HCT116 (cell line): ENCODE data around the gene MLLT3. TPM values are rescaled to one million over a fixed set of nuclear protein-coding genes. Genes with fewer than 3 reads are reported as not detected.

Source experiments
- ATAC-seq: fragments of 200-7000 bp; cut with Tn5 transposase; 2 replicates; pipeline ENCODE4 v1.9.1; 2020; ENCODE audit warnings: mild to moderate bottlenecking, moderate library complexity
- BruUV-seq: library from RNA; stranded (reverse); fragments of 400-500 nt; replicated peaks from 2 replicates; lab custom pipeline; 2021; lab: Mats Ljungman, UMichigan
- CTCF ChIA-PET: fragments of 300-600 bp; sonication (Branson Sonifier 250); formaldehyde crosslinking; loops from one replicate; lab custom pipeline; 2021; ENCODE audit warnings: antibody characterized with exemption; lab: Charles Lee
- POLR2A ChIA-PET: fragments of 300-600, 350-600 bp; sonication (Branson Sonifier 250); formaldehyde crosslinking; loops from one replicate; lab custom pipeline; 2021; ENCODE audit warnings: antibody characterized with exemption; lab: Charles Lee
- RAD21 ChIA-PET, 2 experiments: fragments of 300-600 bp; sonication (Branson Sonifier 250); formaldehyde crosslinking; loops; one replicate each; lab custom pipeline; 2023; ENCODE audit warnings: low total read pairs in 2 of 2; ENCODE audit not compliant: uncharacterized antibody in 2 of 2, unreplicated experiment in 2 of 2, low non-redundant PET in 1 of 2; lab: Charles Lee
- DNase-seq: peaks from one replicate; pipeline ENCODE4 v3.0.0-alpha.2; 2010; ENCODE audit warnings: low read depth, low spot score
- H2AFZ ChIP-seq: fragments of 200-600 bp; shearing (Covaris generic), sonication (generic); 2 replicates; pipeline ENCODE4 v1.6.1; 2017; ENCODE audit warnings: low read depth, mixed run types, mixed read lengths, antibody characterized with exemption, low read length; ENCODE audit not compliant: poor library complexity, severe bottlenecking
- H3K27ac ChIP-seq: 2 replicates; pipeline ENCODE4 v1.5.1; 2012; ENCODE audit warnings: low read depth, low read length
- H3K27me3 ChIP-seq: fragments of 200-600 bp; sonication (generic); 2 replicates; pipeline ENCODE4 v1.6.1; 2016; ENCODE audit warnings: mixed run types, low read length, mixed read lengths; ENCODE audit not compliant: insufficient read depth
- H3K36me3 ChIP-seq, 2 experiments: fragments of 200-500 bp in 1 of 2; fragments of 200-600 bp in 1 of 2; sonication (Bioruptor generic) in 1 of 2; sonication (generic) in 1 of 2; 2 replicates each; pipeline versions ENCODE4 v1.5.1 to v1.6.1; 2014 to 2016; ENCODE audit warnings: low read length in 2 of 2, inconsistent platforms in 1 of 2, mixed read lengths in 1 of 2, mixed run types in 1 of 2; ENCODE audit not compliant: insufficient read depth in 2 of 2, control insufficient read depth in 1 of 2
- H3K4me1 ChIP-seq, 2 experiments: fragments of 200-600 bp in 1 of 2; sonication (generic) in 1 of 2; 2 replicates each; pipeline versions ENCODE4 v1.5.1 to v1.6.1; 2012 to 2017; ENCODE audit warnings: low read length in 2 of 2, inconsistent platforms in 1 of 2, mild to moderate bottlenecking in 1 of 2, mixed read lengths in 1 of 2, mixed run types in 1 of 2, moderate library complexity in 1 of 2; ENCODE audit not compliant: insufficient read depth in 2 of 2, control insufficient read depth in 1 of 2
- H3K4me2 ChIP-seq: fragments of 200-600 bp; sonication (generic); 2 replicates; pipeline ENCODE4 v1.6.1; 2017; ENCODE audit warnings: mixed run types, low read length, mixed read lengths
- H3K4me3 ChIP-seq, 2 experiments: fragments of 200-600 bp in 1 of 2; sonication (generic) in 1 of 2; replicated peaks in 1 of 2; 2 replicates each; pipeline ENCODE4 v1.5.1; 2011 to 2016; ENCODE audit warnings: low read length in 2 of 2, control low read depth in 1 of 2, low read depth in 1 of 2, mild to moderate bottlenecking in 1 of 2, mixed read lengths in 1 of 2, mixed run types in 1 of 2
- H3K79me2 ChIP-seq: fragments of 200-600 bp; sonication (generic); 2 replicates; pipeline ENCODE4 v1.6.1; 2017; ENCODE audit warnings: mild to moderate bottlenecking, mixed run types, low read length, moderate library complexity, mixed read lengths; ENCODE audit not compliant: insufficient read depth
- H3K9ac ChIP-seq: fragments of 200-600 bp; sonication (generic); 2 replicates; pipeline ENCODE4 v1.6.1; 2016; ENCODE audit warnings: low read length, mixed read lengths
- H3K9me2 ChIP-seq: fragments of 200-600 bp; sonication (generic), shearing (Covaris generic); 2 replicates; pipeline ENCODE4 v1.6.1; 2017; ENCODE audit warnings: mixed run types, mild to moderate bottlenecking, moderate library complexity; ENCODE audit not compliant: insufficient read depth
- H3K9me3 ChIP-seq, 2 experiments: fragments of 200-500 bp in 1 of 2; fragments of 200-600 bp in 1 of 2; sonication (Bioruptor generic) in 1 of 2; sonication (generic) in 1 of 2; 2 replicates each; pipeline ENCODE4 v1.6.1; 2014 to 2017; ENCODE audit warnings: low read length in 2 of 2, mixed read lengths in 2 of 2, inconsistent platforms in 1 of 2, low read depth in 1 of 2, mild to moderate bottlenecking in 1 of 2, mixed run types in 1 of 2, moderate library complexity in 1 of 2; ENCODE audit not compliant: control insufficient read depth in 1 of 2, insufficient read depth in 1 of 2
- H4K20me1 ChIP-seq: fragments of 200-600 bp; sonication (generic), shearing (Covaris generic); 2 replicates; pipeline ENCODE4 v1.6.1; 2017; ENCODE audit warnings: mixed run types, mild to moderate bottlenecking, moderate library complexity; ENCODE audit not compliant: insufficient read depth
- CBX3 ChIP-seq: IDR thresholded peaks from 2 replicates; pipeline ENCODE4 v1.6.1; 2012; ENCODE audit warnings: low read depth
- EGR1 ChIP-seq: IDR thresholded peaks from 2 replicates; pipeline ENCODE4 v1.6.1; 2012; ENCODE audit warnings: low read depth
- ELF1 ChIP-seq: IDR thresholded peaks from 2 replicates; pipeline ENCODE4 v1.6.1; 2012; ENCODE audit warnings: low read depth, borderline replicate concordance
- EZH2 ChIP-seq: fragments of 200-600 bp; sonication (generic); IDR thresholded peaks from 2 replicates; pipeline ENCODE4 v1.6.1; 2017; ENCODE audit warnings: antibody characterized with exemption, mixed run types
- EZH2phosphoT487 ChIP-seq: fragments of 200-600 bp; IDR thresholded peaks from 2 replicates; pipeline ENCODE4 v1.6.1; 2018; ENCODE audit warnings: antibody characterized with exemption, borderline replicate concordance
- SP1 ChIP-seq: IDR thresholded peaks from 2 replicates; pipeline ENCODE4 v1.6.1; 2012; ENCODE audit warnings: low read depth
- TCF7L2 ChIP-seq: IDR thresholded peaks from 2 replicates; pipeline ENCODE4 v1.7.0; 2011; ENCODE audit warnings: borderline replicate concordance, inconsistent platforms; ENCODE audit not compliant: insufficient read depth, insufficient read length; ENCODE audit errors: extremely low read depth
- YY1 ChIP-seq: IDR thresholded peaks from 2 replicates; pipeline ENCODE4 v1.6.1; 2011; ENCODE audit warnings: low read length, low read depth, moderate library complexity, mild to moderate bottlenecking; ENCODE audit not compliant: insufficient replicate concordance; ENCODE audit errors: extremely low read depth
- ZBTB33 ChIP-seq: IDR thresholded peaks from 2 replicates; pipeline ENCODE4 v1.6.1; 2011; ENCODE audit warnings: mild to moderate bottlenecking, low read length, moderate library complexity; ENCODE audit not compliant: insufficient replicate concordance; ENCODE audit errors: extremely low read depth
- ZFX ChIP-seq: fragments of 450-650 bp; IDR thresholded peaks from 2 replicates; pipeline ENCODE4 v1.6.1; 2017
- ZNF274 ChIP-seq: fragments of 200-500 bp; sonication (Bioruptor generic); IDR thresholded peaks from 2 replicates; pipeline ENCODE4 v1.6.1; 2014; ENCODE audit warnings: mild to moderate bottlenecking, low read depth, low read length, inconsistent platforms
- intact Hi-C: fragments of 100-400 bp; cut with micrococcal nuclease; formaldehyde crosslinking; loops from 2 replicates; pipeline ENCODE4 v1.10.0; 2022
- total RNA-seq: library from RNA; stranded (reverse); gene quantifications from one replicate; pipeline ENCODE4 v1.2.1, GENCODE V29; 2021; ENCODE audit not compliant: unreplicated experiment
- TF ChIP-seq, protein P1 (sequence below): IDR thresholded peaks from 2 replicates; pipeline ENCODE4 v1.6.1; 2012; ENCODE audit warnings: low read depth
- TF ChIP-seq, protein P2 (sequence below): IDR thresholded peaks from 2 replicates; pipeline ENCODE4 v1.6.1; 2012
- TF ChIP-seq, protein P3 (sequence below), 3 experiments: fragments of 200-600 bp in 1 of 3; sonication (generic) in 1 of 3; IDR thresholded peaks in 2 of 3; conservative IDR thresholded peaks in 1 of 3; 2 replicates each; pipeline ENCODE4 v1.5.1; 2012 to 2017; ENCODE audit warnings: low read depth in 2 of 3, low read length in 2 of 3, antibody characterized with exemption in 1 of 3, borderline replicate concordance in 1 of 3, control low read depth in 1 of 3, mild to moderate bottlenecking in 1 of 3, mixed read lengths in 1 of 3, mixed run types in 1 of 3, moderate library complexity in 1 of 3; ENCODE audit not compliant: insufficient read depth in 1 of 3

Gene MLLT3
- total RNA-seq, 1 experiment from 2014 or later: 4.3 TPM

DNA sequence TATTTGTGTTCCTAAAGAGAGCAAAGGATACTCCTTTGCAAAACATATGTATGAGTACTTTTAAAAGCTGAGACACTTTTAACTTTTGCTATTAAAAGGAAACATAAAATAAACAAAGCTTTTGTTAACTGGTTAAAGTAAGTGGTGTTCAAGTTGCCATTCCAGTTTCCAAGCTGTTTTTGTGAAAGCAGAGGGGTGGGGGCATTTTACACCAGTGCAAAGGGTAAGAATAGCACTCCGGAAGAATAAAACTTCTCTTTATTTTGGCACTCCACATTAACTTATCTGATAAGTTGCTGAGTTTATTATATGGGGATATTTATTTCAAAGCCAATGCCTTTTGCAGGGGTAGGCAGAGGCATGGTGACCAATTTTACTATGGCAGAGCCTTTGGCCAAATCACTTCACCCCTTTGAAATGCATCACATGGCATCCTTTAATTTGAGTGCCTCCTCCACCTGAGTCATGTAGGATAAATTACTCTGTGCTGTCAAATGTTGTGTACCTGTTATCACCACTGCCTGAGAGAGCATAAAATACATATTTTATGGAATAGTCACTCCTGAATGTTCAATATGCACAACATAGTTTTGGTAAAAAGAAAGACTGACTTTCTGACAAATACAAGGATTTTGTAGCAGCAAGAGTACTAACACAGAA is 62.9 kb downstream of the MLLT3 start:
- ChIA-PET RAD21 (no interaction called here), POLR2A (no interaction called here), CTCF (no interaction called here)
- no peak overlapping the region for H3K4me3 ChIP-seq
- no peak overlapping the region for H3K27ac ChIP-seq
- ATAC-seq (no peak), DNase-seq (no peak)
- peaks cover 29% of the 10 kb centered on the region for H3K27me3 ChIP-seq
- no peak overlapping the region for H3K4me2 ChIP-seq
- H4K20me1 ChIP-seq: no peaks in the 10 kb centered on the region
- no peaks in the 10 kb centered on the region for H3K79me2 ChIP-seq
- TF ChIP-seq ELF1 (no peak), ZNF274 (no peak), SP1 (no peak), CBX3 (no peak), EGR1 (no peak), TCF7L2 (no peak), ZBTB33 (no peak), EZH2phosphoT487 (no peak), EZH2 (no peak), ZFX (no peak), YY1 (no peak)
- TF ChIP-seq, protein P1, sequence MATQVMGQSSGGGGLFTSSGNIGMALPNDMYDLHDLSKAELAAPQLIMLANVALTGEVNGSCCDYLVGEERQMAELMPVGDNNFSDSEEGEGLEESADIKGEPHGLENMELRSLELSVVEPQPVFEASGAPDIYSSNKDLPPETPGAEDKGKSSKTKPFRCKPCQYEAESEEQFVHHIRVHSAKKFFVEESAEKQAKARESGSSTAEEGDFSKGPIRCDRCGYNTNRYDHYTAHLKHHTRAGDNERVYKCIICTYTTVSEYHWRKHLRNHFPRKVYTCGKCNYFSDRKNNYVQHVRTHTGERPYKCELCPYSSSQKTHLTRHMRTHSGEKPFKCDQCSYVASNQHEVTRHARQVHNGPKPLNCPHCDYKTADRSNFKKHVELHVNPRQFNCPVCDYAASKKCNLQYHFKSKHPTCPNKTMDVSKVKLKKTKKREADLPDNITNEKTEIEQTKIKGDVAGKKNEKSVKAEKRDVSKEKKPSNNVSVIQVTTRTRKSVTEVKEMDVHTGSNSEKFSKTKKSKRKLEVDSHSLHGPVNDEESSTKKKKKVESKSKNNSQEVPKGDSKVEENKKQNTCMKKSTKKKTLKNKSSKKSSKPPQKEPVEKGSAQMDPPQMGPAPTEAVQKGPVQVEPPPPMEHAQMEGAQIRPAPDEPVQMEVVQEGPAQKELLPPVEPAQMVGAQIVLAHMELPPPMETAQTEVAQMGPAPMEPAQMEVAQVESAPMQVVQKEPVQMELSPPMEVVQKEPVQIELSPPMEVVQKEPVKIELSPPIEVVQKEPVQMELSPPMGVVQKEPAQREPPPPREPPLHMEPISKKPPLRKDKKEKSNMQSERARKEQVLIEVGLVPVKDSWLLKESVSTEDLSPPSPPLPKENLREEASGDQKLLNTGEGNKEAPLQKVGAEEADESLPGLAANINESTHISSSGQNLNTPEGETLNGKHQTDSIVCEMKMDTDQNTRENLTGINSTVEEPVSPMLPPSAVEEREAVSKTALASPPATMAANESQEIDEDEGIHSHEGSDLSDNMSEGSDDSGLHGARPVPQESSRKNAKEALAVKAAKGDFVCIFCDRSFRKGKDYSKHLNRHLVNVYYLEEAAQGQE: no peak
- TF ChIP-seq, protein P2, sequence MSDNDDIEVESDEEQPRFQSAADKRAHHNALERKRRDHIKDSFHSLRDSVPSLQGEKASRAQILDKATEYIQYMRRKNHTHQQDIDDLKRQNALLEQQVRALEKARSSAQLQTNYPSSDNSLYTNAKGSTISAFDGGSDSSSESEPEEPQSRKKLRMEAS: no peak
- TF ChIP-seq, protein P3, sequence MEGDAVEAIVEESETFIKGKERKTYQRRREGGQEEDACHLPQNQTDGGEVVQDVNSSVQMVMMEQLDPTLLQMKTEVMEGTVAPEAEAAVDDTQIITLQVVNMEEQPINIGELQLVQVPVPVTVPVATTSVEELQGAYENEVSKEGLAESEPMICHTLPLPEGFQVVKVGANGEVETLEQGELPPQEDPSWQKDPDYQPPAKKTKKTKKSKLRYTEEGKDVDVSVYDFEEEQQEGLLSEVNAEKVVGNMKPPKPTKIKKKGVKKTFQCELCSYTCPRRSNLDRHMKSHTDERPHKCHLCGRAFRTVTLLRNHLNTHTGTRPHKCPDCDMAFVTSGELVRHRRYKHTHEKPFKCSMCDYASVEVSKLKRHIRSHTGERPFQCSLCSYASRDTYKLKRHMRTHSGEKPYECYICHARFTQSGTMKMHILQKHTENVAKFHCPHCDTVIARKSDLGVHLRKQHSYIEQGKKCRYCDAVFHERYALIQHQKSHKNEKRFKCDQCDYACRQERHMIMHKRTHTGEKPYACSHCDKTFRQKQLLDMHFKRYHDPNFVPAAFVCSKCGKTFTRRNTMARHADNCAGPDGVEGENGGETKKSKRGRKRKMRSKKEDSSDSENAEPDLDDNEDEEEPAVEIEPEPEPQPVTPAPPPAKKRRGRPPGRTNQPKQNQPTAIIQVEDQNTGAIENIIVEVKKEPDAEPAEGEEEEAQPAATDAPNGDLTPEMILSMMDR (IDR thresholded peaks at IDR 0.05 in 2 of 3, conservative IDR thresholded peaks at IDR 0.05 in 1 of 3; ENCODE audit: borderline replicate concordance in 1 of 3, insufficient read depth in 1 of 3, low read depth in 2 of 3, low read length in 2 of 3): no peak
- no peaks in the 10 kb centered on the region for H3K9me2 ChIP-seq
- BruUV-seq: no TSS peak
- no peaks in the 10 kb centered on the region for H3K9me3 ChIP-seq
- no peaks in the 10 kb centered on the region for H3K36me3 ChIP-seq
- no peak overlapping the region for H3K9ac ChIP-seq
- intact Hi-C loops: no loop called here
- H2AFZ ChIP-seq: no peak overlapping the region
- H3K4me1 ChIP-seq: no peaks in the 10 kb centered on the region
